Measurements from ENCODE around the gene TNS4.

GRCh38 chr17:40487371-40488020, 13.9 kb downstream of the TNS4 start:
- no peak for TF ChIP-seq CTCF (IDR thresholded peaks at IDR 0.05)
- peak in 2 of 4 donors; percentile 11 to 22 for TF ChIP-seq POLR2AphosphoS5 (IDR thresholded peaks at IDR 0.05)

All from sigmoid colon (tissue), 4 donors.